HG02642 (cell line): ENCODE results near the gene VPS26A.

ENCODE experiments used
- ATAC-seq: cut with Tn5 transposase; IDR thresholded peaks from one replicate; pipeline ENCODE4 v1.9.1; 2021; ENCODE audit warnings: mild to moderate bottlenecking; ENCODE audit not compliant: unreplicated experiment, poor library complexity

The VPS26A gene

GRCh38 chr10:69123747-69124562 is at the start of gene VPS26A:
TSS of gene VPS26A (plus strand) at chr10:69124178. CDS start at chr10:69124278, 100 bp downstream.
- ATAC-seq, result peak; percentile 91

- no peak for ATAC-seq
Measured at GRCh38 chr10:69074532-69074931, 49.4 kb upstream of the VPS26A start.

GRCh38 chr10:69075431-69075830 is 48.5 kb upstream of the VPS26A start:
- no peak for ATAC-seq

- no peak for ATAC-seq
Measured at GRCh38 chr10:69078311-69078710, 45.7 kb upstream of the VPS26A start.

GRCh38 chr10:69080226-69080625 is 43.8 kb upstream of the VPS26A start:
- ATAC-seq, result no peak

- no peak for ATAC-seq
Measured at GRCh38 chr10:69086001-69086509, 37.9 kb upstream of the VPS26A start.

GRCh38 chr10:69087590-69088470 is 36.1 kb upstream of the VPS26A start, which contains the start of gene SRGN:
TSS of gene SRGN (plus strand) at chr10:69088103. CDS start at chr10:69088158, 55 bp downstream.
- peak; percentile 68 for ATAC-seq

GRCh38 chr10:69088471-69088769 is 35.6 kb upstream of the VPS26A start:
- ATAC-seq, result no peak

GRCh38 chr10:69088801-69089501 is 35.0 kb upstream of the VPS26A start:
- peak; percentile 19 for ATAC-seq

GRCh38 chr10:69089638-69090599 is 34.1 kb upstream of the VPS26A start:
- peak; percentile 36 for ATAC-seq

GRCh38 chr10:69090685-69091084 is 33.3 kb upstream of the VPS26A start:
- ATAC-seq, result no peak

- ATAC-seq, result no peak
Measured at GRCh38 chr10:69091143-69091651, 32.8 kb upstream of the VPS26A start.

GRCh38 chr10:69092959-69093850 is 30.8 kb upstream of the VPS26A start:
- no peak for ATAC-seq

- ATAC-seq, result no peak
Measured at GRCh38 chr10:69093933-69094332, 30.0 kb upstream of the VPS26A start.

GRCh38 chr10:69096045-69096444 is 27.9 kb upstream of the VPS26A start:
- ATAC-seq, result no peak

GRCh38 chr10:69097729-69098128 is 26.2 kb upstream of the VPS26A start:
- no peak for ATAC-seq

- no peak for ATAC-seq
Measured at GRCh38 chr10:69100136-69100872, 23.7 kb upstream of the VPS26A start.
